ENCODE measurements around the gene GRIN2A. TPM values are rescaled to one million over a fixed set of nuclear protein-coding genes. Genes with fewer than 3 reads are reported as not detected.

The GRIN2A gene
- polyA plus RNA-seq, 1 donor (not counting 4 experiments of a cell fraction or from before 2014, with no cell fraction given), result 0.01 TPM

DNA sequence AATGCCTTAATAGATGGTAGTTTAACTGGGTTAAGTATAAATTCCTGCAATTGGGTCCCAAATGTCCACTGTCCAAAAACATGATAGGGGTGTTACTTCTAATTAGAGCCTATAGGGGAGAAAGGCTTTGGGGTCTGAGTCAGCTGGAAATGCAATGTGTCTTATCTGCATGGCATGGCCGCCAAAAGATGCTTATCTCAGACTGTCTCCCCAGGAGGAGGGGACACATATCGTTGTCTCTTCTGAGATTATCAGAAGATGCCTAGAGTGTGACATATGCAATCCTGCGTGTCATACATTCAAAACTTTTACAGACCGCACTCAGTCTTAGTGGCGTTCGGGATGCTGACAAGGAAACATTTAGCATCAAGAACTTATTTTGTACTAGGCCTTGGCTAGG, 442.9 kb downstream of the GRIN2A start:
- Histone ChIP-seq H3K79me2 (ENCODE audit: control insufficient read depth, insufficient read depth, low read length) (no peaks in the 10 kb centered on the region), H3K27me3 (ENCODE audit: control insufficient read depth, extremely low read depth, insufficient read depth, low read length) (no peaks in the 10 kb centered on the region), H3K4me1 (ENCODE audit: control insufficient read depth, extremely low read depth, insufficient read depth, low read length) (no peaks in the 10 kb centered on the region), H3K27ac (ENCODE audit: control insufficient read depth, insufficient read depth, low read length) (no peak overlapping the region), H3K4me2 (ENCODE audit: control insufficient read depth, extremely low read depth, insufficient read depth, low read depth, low read length) (no peak overlapping the region), H3K9me3 (ENCODE audit: control insufficient read depth, low read depth, low read length) (no peaks in the 10 kb centered on the region), H3K9me1 (ENCODE audit: control insufficient read depth, extremely low read depth, insufficient read depth, low read length) (no peaks in the 10 kb centered on the region), H2AFZ (ENCODE audit: control insufficient read depth, low read length) (no peak overlapping the region), H3K36me3 (ENCODE audit: control insufficient read depth in 2 of 2, extremely low read depth in 1 of 2, insufficient read depth in 2 of 2, low read length in 2 of 2) (no peaks in the 10 kb centered on the region), H3K4me3 (ENCODE audit: control insufficient read depth in 2 of 3, extremely low read depth in 1 of 3, insufficient read depth in 2 of 3, low read depth in 1 of 3, low read length in 3 of 3) (no peak overlapping the region), H3K9ac (ENCODE audit: control insufficient read depth, extremely low read depth, insufficient read depth, low read length) (no peak overlapping the region), H4K20me1 (ENCODE audit: control insufficient read depth, extremely low read depth, insufficient read depth, low read length) (no peaks in the 10 kb centered on the region)
- TF ChIP-seq CTCF (optimal IDR thresholded peaks at IDR 0.05 in 1 of 3, IDR thresholded peaks at IDR 0.05 in 1 of 3, conservative IDR thresholded peaks at IDR 0.05 in 1 of 3; ENCODE audit: extremely low read depth in 1 of 3, insufficient read depth in 2 of 3, low read length in 3 of 3), result no peak
- TF ChIP-seq EZH2 (IDR thresholded peaks at IDR 0.05; ENCODE audit: low read length), result no peak
- no peak for DNase-seq (ENCODE audit: low read depth, low spot score)
- dilution Hi-C loops (cut with MboI; ENCODE audit: extremely low pct_ligation_motif_present, low sequenced_read_pairs), result no loop called here
- no peak for FAIRE-seq

- Histone ChIP-seq H3K27me3 (ENCODE audit: control insufficient read depth, extremely low read depth, insufficient read depth, low read length) (no peaks in the 10 kb centered on the region), H3K9me3 (ENCODE audit: control insufficient read depth, low read depth, low read length) (no peaks in the 10 kb centered on the region), H4K20me1 (ENCODE audit: control insufficient read depth, extremely low read depth, insufficient read depth, low read length) (no peaks in the 10 kb centered on the region), H3K36me3 (ENCODE audit: control insufficient read depth in 2 of 2, extremely low read depth in 1 of 2, insufficient read depth in 2 of 2, low read length in 2 of 2) (no peaks in the 10 kb centered on the region), H2AFZ (ENCODE audit: control insufficient read depth, low read length) (no peak overlapping the region), H3K9me1 (ENCODE audit: control insufficient read depth, extremely low read depth, insufficient read depth, low read length) (no peaks in the 10 kb centered on the region), H3K9ac (ENCODE audit: control insufficient read depth, extremely low read depth, insufficient read depth, low read length) (no peak overlapping the region), H3K79me2 (ENCODE audit: control insufficient read depth, insufficient read depth, low read length) (no peaks in the 10 kb centered on the region), H3K4me1 (ENCODE audit: control insufficient read depth, extremely low read depth, insufficient read depth, low read length) (no peaks in the 10 kb centered on the region), H3K4me2 (ENCODE audit: control insufficient read depth, extremely low read depth, insufficient read depth, low read depth, low read length) (no peak overlapping the region), H3K27ac (ENCODE audit: control insufficient read depth, insufficient read depth, low read length) (no peak overlapping the region), H3K4me3 (ENCODE audit: control insufficient read depth in 2 of 3, extremely low read depth in 1 of 3, insufficient read depth in 2 of 3, low read depth in 1 of 3, low read length in 3 of 3) (no peak overlapping the region)
- no peak for TF ChIP-seq EZH2 (IDR thresholded peaks at IDR 0.05; ENCODE audit: low read length)
- no peak for TF ChIP-seq CTCF (optimal IDR thresholded peaks at IDR 0.05 in 1 of 3, IDR thresholded peaks at IDR 0.05 in 1 of 3, conservative IDR thresholded peaks at IDR 0.05 in 1 of 3; ENCODE audit: extremely low read depth in 1 of 3, insufficient read depth in 2 of 3, low read length in 3 of 3)
- FAIRE-seq (no peak), DNase-seq (ENCODE audit: low read depth, low spot score) (no peak)
- dilution Hi-C loops (cut with MboI; ENCODE audit: extremely low pct_ligation_motif_present, low sequenced_read_pairs), result no loop called here
Measured at GRCh38 chr16:9738690-9739089, 443.5 kb downstream of the GRIN2A start.

Measured in keratinocyte (primary cell).